Endothelial cell of umbilical vein (primary cell): ENCODE data around the gene TSPAN5. TPM values are rescaled to one million over a fixed set of nuclear protein-coding genes. Genes with fewer than 3 reads are reported as not detected.

Source experiments
- BruUV-seq: library from RNA; stranded (reverse); fragments of 400-500 nt; replicated peaks from 2 replicates; lab custom pipeline; 2021; lab: Mats Ljungman, UMichigan
- CTCF ChIA-PET: fragments of 300-600, 350-600 bp; sonication (Branson Sonifier 250); formaldehyde crosslinking; loops from one replicate; lab custom pipeline; 2021; ENCODE audit warnings: antibody characterized with exemption, inconsistent platforms; lab: Charles Lee
- POLR2A ChIA-PET: fragments of 300-600, 350-600 bp; sonication (Branson Sonifier 250); formaldehyde crosslinking; loops from one replicate; lab custom pipeline; 2021; ENCODE audit warnings: antibody characterized with exemption, inconsistent platforms; lab: Charles Lee
- DNase-seq: peaks from one replicate; pipeline ENCODE4 v3.0.0-alpha.2; 2011; ENCODE audit warnings: low read depth, low spot score
- FAIRE-seq: peaks from 2 replicates; lab custom pipeline; 2011; peaks lifted over from hg19 to GRCh38; lab: Jason Lieb, UNC
- H2AFZ ChIP-seq: 2 replicates; pipeline ENCODE4 v1.6.0; 2012; ENCODE audit warnings: low read depth, low read length, control low read depth, inconsistent platforms
- H3K27ac ChIP-seq: 2 replicates; pipeline ENCODE4 v1.5.1; 2011; ENCODE audit warnings: low read depth, mild to moderate bottlenecking, control low read depth, low read length, moderate library complexity; ENCODE audit not compliant: insufficient read depth
- H3K27me3 ChIP-seq, 2 experiments: 2 replicates each; pipeline versions ENCODE4 v1.6.0 to v1.6.1; 2011; ENCODE audit warnings: low read length in 2 of 2, mixed read lengths in 1 of 2; ENCODE audit not compliant: control insufficient read depth in 2 of 2, insufficient read depth in 2 of 2
- H3K36me3 ChIP-seq, 2 experiments: 2 replicates in 1 of 2; 3 replicates in 1 of 2; pipeline ENCODE4 v1.5.1; 2011; ENCODE audit warnings: low read length in 2 of 2, mild to moderate bottlenecking in 1 of 2, moderate library complexity in 1 of 2; ENCODE audit not compliant: control insufficient read depth in 2 of 2, insufficient read depth in 2 of 2; ENCODE audit errors: extremely low read depth in 1 of 2
- H3K4me1 ChIP-seq: 3 replicates; pipeline ENCODE4 v1.5.1; 2011; ENCODE audit warnings: mild to moderate bottlenecking, low read length; ENCODE audit not compliant: control insufficient read depth, insufficient read depth; ENCODE audit errors: extremely low read depth
- H3K4me2 ChIP-seq: 2 replicates; pipeline ENCODE4 v1.6.1; 2011; ENCODE audit warnings: low read length, control low read depth, mixed read lengths; ENCODE audit not compliant: insufficient read depth
- H3K4me3 ChIP-seq, 3 experiments: fragments of 200-600 bp in 1 of 3; sonication (generic), shearing (Covaris generic) in 1 of 3; replicated peaks in 1 of 3; 2 replicates each; pipeline ENCODE4 v1.5.1; 2011 to 2016; ENCODE audit warnings: control low read depth in 3 of 3, low read length in 3 of 3, mild to moderate bottlenecking in 2 of 3, inconsistent platforms in 1 of 3, low read depth in 1 of 3, moderate library complexity in 1 of 3; ENCODE audit not compliant: insufficient read depth in 1 of 3
- H3K79me2 ChIP-seq: 2 replicates; pipeline ENCODE4 v1.6.0; 2012; ENCODE audit warnings: low read length, inconsistent platforms; ENCODE audit not compliant: control insufficient read depth, insufficient read depth
- H3K9ac ChIP-seq: replicated peaks from 2 replicates; pipeline ENCODE3; 2011; ENCODE audit warnings: low read length, control low read depth; ENCODE audit not compliant: insufficient read depth; ENCODE audit errors: extremely low read depth
- H3K9me1 ChIP-seq: replicated peaks from 3 replicates; pipeline ENCODE4 v1.6.0; 2011; ENCODE audit warnings: mild to moderate bottlenecking, low read length; ENCODE audit not compliant: control insufficient read depth, insufficient read depth; ENCODE audit errors: extremely low read depth
- H3K9me3 ChIP-seq: replicated peaks from 2 replicates; pipeline ENCODE4 v1.5.1; 2012; ENCODE audit warnings: low read length, inconsistent platforms; ENCODE audit not compliant: control insufficient read depth, insufficient read depth
- H4K20me1 ChIP-seq: replicated peaks from 2 replicates; pipeline ENCODE3; 2011; ENCODE audit warnings: mild to moderate bottlenecking, low read length; ENCODE audit not compliant: control insufficient read depth, insufficient read depth; ENCODE audit errors: extremely low read depth
- EZH2 ChIP-seq: IDR thresholded peaks from 2 replicates; pipeline ENCODE4 v1.6.1; 2012; ENCODE audit warnings: borderline replicate concordance, low read depth, mild to moderate bottlenecking, moderate library complexity, low read length, inconsistent platforms; ENCODE audit not compliant: severe bottlenecking
- FOS ChIP-seq: IDR thresholded peaks from 2 replicates; pipeline ENCODE4 v1.6.1; 2011; ENCODE audit warnings: mild to moderate bottlenecking, low read length, moderate library complexity, borderline replicate concordance; ENCODE audit not compliant: insufficient read depth
- GATA2 ChIP-seq: IDR thresholded peaks from 2 replicates; pipeline ENCODE4 v1.7.0; 2011; ENCODE audit warnings: low read depth, mild to moderate bottlenecking, moderate library complexity, mixed read lengths, low read length; ENCODE audit not compliant: insufficient read length, insufficient read depth
- JUN ChIP-seq: IDR thresholded peaks from 2 replicates; pipeline ENCODE4 v1.6.1; 2011; ENCODE audit warnings: borderline replicate concordance, low read depth; ENCODE audit not compliant: insufficient read length, insufficient read depth
- MYC ChIP-seq: IDR thresholded peaks from one replicate; pipeline ENCODE4 v1.6.1; 2011; ENCODE audit warnings: mild to moderate bottlenecking, low read depth, low read length
- POLR2A ChIP-seq: IDR thresholded peaks from 2 replicates; pipeline ENCODE4 v1.6.1; 2012; ENCODE audit warnings: low read depth, mild to moderate bottlenecking, control low read depth, low read length
- POLR2AphosphoS5 ChIP-seq: IDR thresholded peaks from 2 replicates; pipeline ENCODE4 v1.6.1; 2012; ENCODE audit warnings: low read depth, mild to moderate bottlenecking, control low read depth, low read length, moderate library complexity; ENCODE audit not compliant: insufficient read depth
- dilution Hi-C: fragments of 300-500 bp; cut with MboI; formaldehyde crosslinking; loops from one replicate; pipeline ENCODE4 v1.15.0; 2019; ENCODE audit warnings: low sequenced_read_pairs; ENCODE audit not compliant: extremely low pct_ligation_motif_present
- intact Hi-C: fragments of 100-400 bp; cut with micrococcal nuclease; formaldehyde crosslinking; loops from one replicate; pipeline ENCODE4 v1.10.0; 2022
- polyA plus RNA-seq, 4 experiments: library from polyadenylated mRNA; depleted of rRNA in 3 of 4; stranded (reverse) in 3 of 4; unstranded in 1 of 4; fragments of >200 nt; gene quantifications; 2 replicates each; pipeline versions ENCODE4 v1.2.1 to v1.2.3, GENCODE V29; 2011 to 2012; ENCODE audit warnings: missing spikeins in 1 of 4
- total RNA-seq: library from RNA; stranded (reverse); gene quantifications from 2 replicates; pipeline ENCODE4 v1.2.3, GENCODE V29; 2021
- TF ChIP-seq, protein P1 (sequence below), 2 donors: IDR thresholded peaks; 1 replicate in 1 of 2; 2 replicates in 1 of 2; pipeline ENCODE4 v1.5.1; 2011; ENCODE audit warnings: low read length in 2 of 2, mild to moderate bottlenecking in 2 of 2, moderate library complexity in 2 of 2, control low read depth in 1 of 2, inconsistent platforms in 1 of 2, low read depth in 1 of 2; ENCODE audit not compliant: insufficient read depth in 1 of 2; ENCODE audit errors: extremely low read depth in 1 of 2
- TF ChIP-seq, protein P2 (sequence below): IDR thresholded peaks from 2 replicates; pipeline ENCODE4 v1.6.1; 2011; ENCODE audit not compliant: insufficient read depth, insufficient read length

TSPAN5 gene
- total and polyA plus RNA-seq, 2 donors (not counting 3 experiments of a cell fraction or from before 2014, with no cell fraction given) = 45.1 to 50.2 TPM

DNA sequence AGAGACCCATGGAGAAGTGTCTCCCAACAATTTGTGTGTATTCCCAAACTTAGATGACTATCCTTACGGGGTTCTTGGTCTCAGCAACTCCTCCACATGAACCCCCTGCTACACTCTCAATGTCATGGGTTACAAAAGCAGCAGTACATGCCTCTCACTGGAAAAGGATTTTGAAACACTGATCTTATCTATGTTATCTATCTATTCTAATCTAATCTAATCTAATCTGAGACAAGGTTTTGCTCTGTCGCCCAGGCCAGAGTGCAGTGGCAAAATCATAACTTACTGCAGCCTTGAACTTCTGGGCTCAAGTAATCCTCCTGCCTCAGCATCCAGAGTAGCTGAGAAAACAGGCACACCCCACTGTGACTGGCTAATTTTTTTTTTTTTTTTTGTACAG lies 19.3 kb downstream of the TSPAN5 start:
- DNase-seq (no peak), FAIRE-seq (no peak)
- Histone ChIP-seq H3K4me2 (no peak overlapping the region), H4K20me1 (no peaks in the 10 kb centered on the region), H3K4me1 (peaks cover 17% of the 10 kb centered on the region), H2AFZ (no peak overlapping the region), H3K9me3 (no peaks in the 10 kb centered on the region), H3K27me3 (no peaks in the 10 kb centered on the region), H3K79me2 (peaks cover 84% of the 10 kb centered on the region), H3K4me3 (no peak overlapping the region), H3K9me1 (no peaks in the 10 kb centered on the region), H3K27ac (no peak overlapping the region), H3K9ac (no peak overlapping the region), H3K36me3 (peaks cover 0 to 2% of the 10 kb centered on the region in 2 experiments)
- intact Hi-C loops (no loop called here), dilution Hi-C loops (no loop called here)
- TF ChIP-seq, protein P1, sequence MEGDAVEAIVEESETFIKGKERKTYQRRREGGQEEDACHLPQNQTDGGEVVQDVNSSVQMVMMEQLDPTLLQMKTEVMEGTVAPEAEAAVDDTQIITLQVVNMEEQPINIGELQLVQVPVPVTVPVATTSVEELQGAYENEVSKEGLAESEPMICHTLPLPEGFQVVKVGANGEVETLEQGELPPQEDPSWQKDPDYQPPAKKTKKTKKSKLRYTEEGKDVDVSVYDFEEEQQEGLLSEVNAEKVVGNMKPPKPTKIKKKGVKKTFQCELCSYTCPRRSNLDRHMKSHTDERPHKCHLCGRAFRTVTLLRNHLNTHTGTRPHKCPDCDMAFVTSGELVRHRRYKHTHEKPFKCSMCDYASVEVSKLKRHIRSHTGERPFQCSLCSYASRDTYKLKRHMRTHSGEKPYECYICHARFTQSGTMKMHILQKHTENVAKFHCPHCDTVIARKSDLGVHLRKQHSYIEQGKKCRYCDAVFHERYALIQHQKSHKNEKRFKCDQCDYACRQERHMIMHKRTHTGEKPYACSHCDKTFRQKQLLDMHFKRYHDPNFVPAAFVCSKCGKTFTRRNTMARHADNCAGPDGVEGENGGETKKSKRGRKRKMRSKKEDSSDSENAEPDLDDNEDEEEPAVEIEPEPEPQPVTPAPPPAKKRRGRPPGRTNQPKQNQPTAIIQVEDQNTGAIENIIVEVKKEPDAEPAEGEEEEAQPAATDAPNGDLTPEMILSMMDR (IDR thresholded peaks at IDR 0.05; ENCODE audit: extremely low read depth in 1 of 2, insufficient read depth in 1 of 2, low read depth in 1 of 2, low read length in 2 of 2) = no peak
- TF ChIP-seq FOS = no peak
- BruUV-seq = no TSS peak
- ChIA-PET POLR2A (no interaction called here), CTCF (interaction anchor here (1.0 kb wide), 1 partner anchor 10 kb away, joined by 3 read pairs; no protein-coding TSS in a partner anchor)

DNA sequence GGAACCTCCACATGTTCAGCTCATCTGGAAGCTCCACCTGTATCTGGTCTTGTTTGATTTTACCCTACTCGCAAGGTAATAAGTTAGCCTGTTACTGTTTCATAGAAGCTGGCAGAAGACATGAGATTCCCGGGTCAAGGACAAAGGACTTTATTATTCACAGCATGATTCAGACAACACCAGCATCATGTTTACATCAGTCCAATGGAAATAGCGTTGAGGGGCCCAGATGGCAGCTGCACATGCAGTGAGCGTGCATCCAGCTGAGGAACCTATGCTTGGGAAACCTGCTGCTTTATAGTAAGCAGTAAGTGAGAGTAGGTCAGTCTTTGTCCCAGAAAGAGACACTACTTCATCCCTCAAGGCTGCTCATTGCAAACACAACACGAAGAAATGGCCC lies 19.8 kb downstream of the TSPAN5 start:
- Histone ChIP-seq H3K4me2 (no peak overlapping the region), H3K27ac (no peak overlapping the region), H4K20me1 (no peaks in the 10 kb centered on the region), H3K9ac (no peak overlapping the region), H3K36me3 (peaks cover 0 to 2% of the 10 kb centered on the region in 2 experiments), H3K79me2 (peaks cover 81% of the 10 kb centered on the region), H3K27me3 (no peaks in the 10 kb centered on the region), H3K4me3 (no peak overlapping the region), H3K9me1 (no peaks in the 10 kb centered on the region), H3K4me1 (peaks cover 13% of the 10 kb centered on the region), H2AFZ (no peak overlapping the region), H3K9me3 (no peaks in the 10 kb centered on the region)
- ChIA-PET CTCF (no interaction called here), POLR2A (no interaction called here)
- DNase-seq (no peak), FAIRE-seq (no peak)
- BruUV-seq = no TSS peak
- intact Hi-C loops (no loop called here), dilution Hi-C loops (no loop called here)
- TF ChIP-seq GATA2 (no peak), MYC (no peak), JUN (no peak), POLR2A (no peak), EZH2 (no peak), POLR2AphosphoS5 (no peak)
- TF ChIP-seq, protein P2, sequence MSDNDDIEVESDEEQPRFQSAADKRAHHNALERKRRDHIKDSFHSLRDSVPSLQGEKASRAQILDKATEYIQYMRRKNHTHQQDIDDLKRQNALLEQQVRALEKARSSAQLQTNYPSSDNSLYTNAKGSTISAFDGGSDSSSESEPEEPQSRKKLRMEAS = no peak
